ENCODE data around the gene LARGE1. TPM values are rescaled to one million over a fixed set of nuclear protein-coding genes. Genes with fewer than 3 reads are reported as not detected.

Gene LARGE1
- total RNA-seq, 2 donors from 2014 or later = 1.1 to 1.5 TPM

DNA sequence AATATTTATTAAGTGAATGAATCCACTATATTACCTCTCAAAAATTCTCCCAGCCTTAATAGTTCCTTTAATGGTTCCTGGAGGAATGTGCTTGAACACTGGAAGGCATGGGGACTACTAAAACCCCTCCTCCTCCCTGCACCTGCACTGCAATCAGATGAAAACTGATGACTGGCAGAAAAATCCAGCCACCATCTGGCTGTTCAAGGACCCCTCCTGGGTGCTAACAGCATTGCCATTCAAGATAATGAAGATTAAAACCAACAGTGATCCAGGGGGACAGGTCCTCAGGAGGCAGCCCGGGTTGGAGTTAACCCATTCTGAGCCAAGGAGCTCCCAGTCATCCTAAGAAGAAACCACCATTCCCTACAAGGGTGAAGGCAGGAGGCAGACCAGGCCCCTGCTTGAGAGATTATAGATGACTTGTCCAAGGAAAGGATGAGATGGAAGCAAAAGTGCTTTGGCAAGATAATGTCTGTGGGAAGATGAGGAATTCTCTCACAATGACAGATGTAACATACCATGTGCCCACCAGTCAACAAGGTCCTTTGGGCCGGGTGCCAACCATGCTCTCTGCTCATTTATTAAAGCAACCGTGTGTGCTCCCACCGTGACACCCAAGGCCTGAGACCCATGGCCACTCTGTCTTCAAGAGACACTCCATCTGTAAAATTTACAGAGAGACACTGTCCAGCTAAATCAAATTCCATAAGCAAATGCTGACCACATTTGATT is 90.6 kb downstream of the LARGE1 start:
- peaks cover 0 to 4% of the 10 kb centered on the region in 2 donors for H3K9me3 Mint-ChIP-seq
- no peak for ATAC-seq
- no peak overlapping the region for H3K27ac Mint-ChIP-seq
- no peaks in the 10 kb centered on the region for H3K36me3 Mint-ChIP-seq
- no peak for DNase-seq (ENCODE audit: low spot score in 2 of 2)

GRCh38 chr22:33828302-33828701 is 92.0 kb downstream of the LARGE1 start:
- DNase-seq (ENCODE audit: low spot score in 2 of 2) (no peak), ATAC-seq (no peak)
- Mint-ChIP-seq H3K27ac (no peak overlapping the region), H3K36me3 (no peaks in the 10 kb centered on the region), H3K9me3 (peaks cover 0 to 4% of the 10 kb centered on the region in 2 donors)

DNA sequence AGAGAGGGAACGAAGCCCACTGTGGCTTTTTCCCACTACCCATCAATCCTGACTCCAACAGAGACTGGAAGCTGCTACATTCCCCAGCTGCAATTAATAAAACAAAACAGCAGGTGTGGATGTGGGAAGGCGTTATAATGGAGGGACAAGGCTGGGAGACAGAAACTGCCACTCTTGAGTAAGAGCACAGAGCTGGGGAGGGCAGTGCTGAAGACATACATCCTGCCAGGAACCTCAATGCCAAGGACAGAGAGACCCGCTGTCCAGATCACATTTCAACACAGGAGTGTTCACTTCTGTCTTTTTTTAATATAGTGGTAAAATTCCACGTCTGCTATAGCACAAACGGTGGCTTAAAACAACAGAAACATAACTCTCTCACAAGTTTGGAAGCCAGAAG is 94.5 kb downstream of the LARGE1 start:
- Mint-ChIP-seq H3K27ac (no peak overlapping the region), H3K36me3 (no peaks in the 10 kb centered on the region), H3K9me3 (peaks cover 0 to 4% of the 10 kb centered on the region in 2 donors)
- DNase-seq (ENCODE audit: low spot score in 2 of 2) = no peak
- no peak for ATAC-seq

- DNase-seq (ENCODE audit: low spot score in 2 of 2) (no peak), ATAC-seq (no peak)
- Mint-ChIP-seq H3K27ac (no peak overlapping the region), H3K9me3 (peaks cover 0 to 4% of the 10 kb centered on the region in 2 donors), H3K36me3 (no peaks in the 10 kb centered on the region)
Measured at GRCh38 chr22:33823552-33823951, 96.7 kb downstream of the LARGE1 start.

DNA sequence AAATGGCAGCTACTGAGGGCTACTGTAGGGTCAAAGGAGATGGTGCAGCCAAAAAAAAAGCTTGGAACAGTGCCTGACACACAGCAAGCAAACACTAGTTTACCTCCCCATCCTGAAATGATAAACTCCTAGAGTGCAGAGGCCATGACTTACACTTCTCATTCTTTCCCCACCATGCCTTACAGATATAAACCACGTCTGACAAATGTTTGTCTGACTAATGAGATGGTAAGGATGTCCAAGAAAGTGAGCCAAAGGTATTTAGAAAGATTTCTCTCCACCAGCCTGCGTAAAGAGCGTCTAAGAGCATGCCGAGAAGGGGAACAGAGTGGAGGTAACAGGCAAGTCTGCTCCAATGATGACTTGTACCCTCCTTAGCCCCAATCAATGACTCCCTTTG is 99.0 kb downstream of the LARGE1 start:
- H3K9me3 Mint-ChIP-seq = peaks cover 0 to 8% of the 10 kb centered on the region in 2 donors
- ATAC-seq = no peak
- H3K36me3 Mint-ChIP-seq = no peaks in the 10 kb centered on the region
- H3K27ac Mint-ChIP-seq = no peak overlapping the region
- no peak for DNase-seq (ENCODE audit: low spot score in 2 of 2)

DNA sequence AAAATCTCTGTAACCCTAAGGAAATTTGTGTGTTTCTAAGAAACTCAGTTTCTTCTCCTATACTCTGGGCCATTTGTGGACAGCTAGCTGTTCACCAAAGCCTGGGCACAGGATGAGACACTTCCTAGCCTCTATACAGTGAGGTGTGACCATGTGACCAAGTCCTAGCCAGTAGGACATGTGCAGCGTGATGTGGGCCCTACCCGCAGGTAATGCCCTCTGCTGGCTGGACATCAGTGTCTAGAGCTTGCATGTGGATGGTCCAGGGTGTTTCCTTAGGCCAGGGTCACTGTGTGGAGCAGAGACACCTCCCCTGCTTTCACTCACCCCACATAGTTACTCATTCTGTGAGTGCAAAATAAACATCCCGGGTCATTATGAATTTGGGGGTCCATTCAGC is 100.5 kb downstream of the LARGE1 start:
- no peak overlapping the region for H3K27ac Mint-ChIP-seq
- H3K9me3 Mint-ChIP-seq = peaks cover 7 to 8% of the 10 kb centered on the region in 2 donors
- no peaks in the 10 kb centered on the region for H3K36me3 Mint-ChIP-seq
- ATAC-seq (no peak), DNase-seq (ENCODE audit: low spot score in 2 of 2) (no peak)

GRCh38 chr22:33817512-33818127 is 102.7 kb downstream of the LARGE1 start:
- DNase-seq (ENCODE audit: low spot score in 2 of 2) (no peak), ATAC-seq (no peak)
- Mint-ChIP-seq H3K27ac (no peak overlapping the region), H3K9me3 (peaks cover 8 to 14% of the 10 kb centered on the region in 2 donors), H3K36me3 (no peaks in the 10 kb centered on the region)

DNA sequence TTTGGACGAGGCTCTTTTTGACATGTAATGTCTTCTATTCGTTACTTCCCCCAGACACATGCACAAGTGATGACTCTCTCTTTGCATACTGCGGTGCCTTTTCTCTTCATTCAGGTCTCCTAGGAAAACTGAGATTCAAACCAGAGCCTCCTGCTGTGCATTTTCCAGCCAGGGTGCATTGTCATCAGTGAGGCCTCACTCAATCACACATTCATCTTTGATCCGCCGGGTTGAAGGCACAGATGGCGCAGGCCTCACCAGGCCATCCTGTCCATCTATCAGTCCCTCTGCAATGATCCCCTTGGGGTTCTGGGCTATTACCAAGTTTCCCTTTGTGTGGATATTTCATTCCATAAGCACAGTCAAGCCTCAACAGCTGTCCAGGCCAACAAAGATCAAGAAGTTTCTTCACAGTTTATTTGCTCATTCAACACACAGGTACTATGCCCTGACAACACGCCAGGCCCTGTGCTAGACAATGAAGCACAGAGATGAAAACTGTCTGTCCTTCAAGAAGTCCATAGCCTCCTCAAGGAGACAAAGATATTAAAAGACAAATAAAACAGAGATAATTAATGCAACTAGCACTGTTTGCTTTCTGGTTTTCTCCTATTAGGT is 107.8 kb downstream of the LARGE1 start:
- DNase-seq (ENCODE audit: low spot score in 2 of 2) = no peak
- Mint-ChIP-seq H3K27ac (no peak overlapping the region), H3K36me3 (peaks cover 0 to 7% of the 10 kb centered on the region in 2 donors), H3K9me3 (peaks cover 8 to 25% of the 10 kb centered on the region in 2 donors)
- no peak for ATAC-seq

DNA sequence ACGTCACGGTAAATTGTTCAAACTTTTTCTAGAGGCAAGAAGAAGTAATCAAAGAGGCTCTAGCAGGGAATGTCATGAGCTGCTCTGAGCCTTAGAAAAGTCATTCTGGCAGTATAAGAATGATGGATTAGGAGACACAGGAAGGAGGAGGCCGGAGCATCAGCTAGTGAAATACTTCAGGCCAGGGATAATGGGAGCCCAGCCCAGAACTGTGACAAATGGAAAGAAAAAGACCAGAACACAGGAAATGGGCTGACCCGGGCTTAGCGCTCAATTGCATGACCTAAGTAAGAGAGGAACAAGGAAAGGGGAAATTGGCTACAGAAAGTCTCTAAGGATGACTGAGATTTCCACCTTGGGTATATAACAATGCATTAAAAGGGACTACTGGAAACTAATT is 108.6 kb downstream of the LARGE1 start:
- ATAC-seq = no peak
- DNase-seq (ENCODE audit: low spot score in 2 of 2) = no peak
- H3K9me3 Mint-ChIP-seq = peaks cover 1 to 25% of the 10 kb centered on the region in 2 donors
- no peak overlapping the region for H3K27ac Mint-ChIP-seq
- peaks cover 0 to 7% of the 10 kb centered on the region in 2 donors for H3K36me3 Mint-ChIP-seq

GRCh38 chr22:33811208-33811607 is 109.1 kb downstream of the LARGE1 start:
- Mint-ChIP-seq H3K9me3 (peaks cover 0 to 25% of the 10 kb centered on the region in 2 donors), H3K27ac (no peak overlapping the region), H3K36me3 (peaks cover 0 to 7% of the 10 kb centered on the region in 2 donors)
- ATAC-seq (no peak), DNase-seq (ENCODE audit: low spot score in 2 of 2) (no peak)

GRCh38 chr22:33807470-33807869 is 112.8 kb downstream of the LARGE1 start:
- Mint-ChIP-seq H3K27ac (no peak overlapping the region), H3K9me3 (peaks cover 14 to 25% of the 10 kb centered on the region in 2 donors), H3K36me3 (peaks cover 0 to 12% of the 10 kb centered on the region in 2 donors)
- ATAC-seq (no peak), DNase-seq (ENCODE audit: low spot score in 2 of 2) (no peak)

DNA sequence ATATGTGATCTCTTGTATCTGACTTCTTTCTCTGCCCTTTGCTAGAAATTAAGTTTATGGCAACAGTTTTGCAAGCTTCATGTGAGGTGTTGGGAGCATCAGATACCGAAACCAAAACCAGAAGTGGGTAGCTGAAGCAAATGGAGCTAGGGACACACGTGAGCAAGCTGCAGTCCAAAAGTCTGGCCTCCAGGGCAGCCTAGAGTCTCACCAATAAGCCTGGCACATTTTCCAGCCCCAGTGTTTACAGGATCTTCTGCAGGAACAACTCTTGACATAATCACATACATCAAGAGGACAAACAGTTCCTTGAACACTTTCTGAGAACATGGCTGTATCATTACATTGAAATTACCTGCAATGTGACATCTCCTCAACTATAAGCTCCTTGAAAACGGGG is 114.1 kb downstream of the LARGE1 start:
- Mint-ChIP-seq H3K36me3 (peaks cover 0 to 9% of the 10 kb centered on the region in 2 donors), H3K9me3 (peaks cover 19 to 23% of the 10 kb centered on the region in 2 donors), H3K27ac (no peak overlapping the region)
- no peak for DNase-seq (ENCODE audit: low spot score in 2 of 2)
- ATAC-seq = no peak

GRCh38 chr22:33803371-33804282 is 116.6 kb downstream of the LARGE1 start:
- Mint-ChIP-seq H3K9me3 (peaks cover 22 to 26% of the 10 kb centered on the region in 2 donors), H3K27ac (no peak overlapping the region), H3K36me3 (peaks cover 0 to 5% of the 10 kb centered on the region in 2 donors)
- no peak for DNase-seq (ENCODE audit: low spot score in 2 of 2)
- no peak for ATAC-seq

- ATAC-seq (no peak), DNase-seq (ENCODE audit: low spot score in 2 of 2) (no peak)
- no peak overlapping the region for H3K27ac Mint-ChIP-seq
- H3K9me3 Mint-ChIP-seq = peaks cover 24 to 27% of the 10 kb centered on the region in 2 donors
- no peaks in the 10 kb centered on the region for H3K36me3 Mint-ChIP-seq
Measured at GRCh38 chr22:33798401-33798800, 121.9 kb downstream of the LARGE1 start.

- no peak overlapping the region for H3K27ac Mint-ChIP-seq
- ATAC-seq = no peak
- DNase-seq (ENCODE audit: low spot score in 2 of 2) = no peak
- peaks cover 18 to 22% of the 10 kb centered on the region in 2 donors for H3K9me3 Mint-ChIP-seq
- peaks cover 7 to 9% of the 10 kb centered on the region in 2 donors for H3K36me3 Mint-ChIP-seq
Measured at GRCh38 chr22:33796494-33796893, 123.8 kb downstream of the LARGE1 start.

GRCh38 chr22:33793475-33793874 is 126.8 kb downstream of the LARGE1 start:
- no peak for DNase-seq (ENCODE audit: low spot score in 2 of 2)
- no peak for ATAC-seq
- H3K27ac Mint-ChIP-seq = no peak overlapping the region
- H3K36me3 Mint-ChIP-seq = peaks cover 16 to 23% of the 10 kb centered on the region in 2 donors
- H3K9me3 Mint-ChIP-seq = peaks cover 11 to 21% of the 10 kb centered on the region in 2 donors
